IMR-90 (cell line): ENCODE results near the gene CCDC134. TPM values are rescaled to one million over a fixed set of nuclear protein-coding genes. Genes with fewer than 3 reads are reported as not detected.

Source experiments
- ATAC-seq: fragments of 200-7000 bp; cut with Tn5 transposase; 2 replicates; pipeline ENCODE4 v1.9.1; 2020; ENCODE audit warnings: low read depth, mild to moderate bottlenecking, moderate library complexity
- BruUV-seq: library from RNA; stranded (reverse); fragments of 400-500 nt; replicated peaks from 2 replicates; lab custom pipeline; 2021; lab: Mats Ljungman, UMichigan
- CTCF ChIA-PET: fragments of 300-600 bp; formaldehyde crosslinking; extraction: SDS; loops from one replicate; lab custom pipeline; 2021; ENCODE audit warnings: antibody characterized with exemption; lab: Yijun Ruan, JAX
- POLR2A ChIA-PET: fragments of 300-600 bp; sonication (Branson Sonifier 250); formaldehyde crosslinking; loops from one replicate; lab custom pipeline; 2022; ENCODE audit warnings: antibody characterized with exemption; ENCODE audit not compliant: unreplicated experiment; lab: Charles Lee
- DNase-seq: peaks from one replicate; pipeline ENCODE4 v3.0.0; 2013
- H2AFZ ChIP-seq: replicated peaks from 2 replicates; pipeline ENCODE3; 2013; ENCODE audit warnings: low read length, mild to moderate bottlenecking; ENCODE audit not compliant: poor library complexity
- H2AK5ac ChIP-seq: 2 replicates; pipeline ENCODE4 v1.6.1; 2013; ENCODE audit warnings: low read depth, low read length, inconsistent platforms
- H2AK9ac ChIP-seq: replicated peaks from 2 replicates; pipeline ENCODE3; 2013; ENCODE audit warnings: mild to moderate bottlenecking, low read depth, low read length, moderate library complexity; ENCODE audit not compliant: poor library complexity
- H2BK120ac ChIP-seq: 2 replicates; pipeline ENCODE4 v1.6.1; 2013; ENCODE audit warnings: low read depth, low read length, inconsistent platforms
- H2BK15ac ChIP-seq: 3 replicates; pipeline ENCODE4 v1.6.1; 2013; ENCODE audit warnings: low read depth, low read length, inconsistent platforms
- H2BK20ac ChIP-seq: 2 replicates; pipeline ENCODE4 v1.6.1; 2013; ENCODE audit warnings: low read depth, mild to moderate bottlenecking, inconsistent platforms, low read length, moderate library complexity
- H2BK5ac ChIP-seq: 2 replicates; pipeline ENCODE4 v1.6.1; 2013; ENCODE audit warnings: mild to moderate bottlenecking, low read depth, low read length, inconsistent platforms; ENCODE audit not compliant: poor library complexity, severe bottlenecking
- H3K14ac ChIP-seq: replicated peaks from 2 replicates; pipeline ENCODE4 v1.6.1; 2013; ENCODE audit warnings: low read depth, low read length, inconsistent platforms
- H3K18ac ChIP-seq: 2 replicates; pipeline ENCODE4 v1.6.1; 2013; ENCODE audit warnings: low read depth, low read length, control low read depth
- H3K23ac ChIP-seq: 2 replicates; pipeline ENCODE4 v1.6.1; 2013; ENCODE audit warnings: low read depth, low read length, inconsistent platforms
- H3K27ac ChIP-seq: 2 replicates; pipeline ENCODE4 v1.5.1; 2013; ENCODE audit warnings: mild to moderate bottlenecking, control low read depth, low read length; ENCODE audit not compliant: insufficient read depth
- H3K27me3 ChIP-seq: 2 replicates; pipeline ENCODE4 v1.6.1; 2013; ENCODE audit warnings: low read length; ENCODE audit not compliant: control insufficient read depth, insufficient read depth
- H3K36me3 ChIP-seq: 2 replicates; pipeline ENCODE4 v1.6.1; 2013; ENCODE audit warnings: low read length, mixed read lengths; ENCODE audit not compliant: control insufficient read depth, insufficient read depth
- H3K4ac ChIP-seq: 2 replicates; pipeline ENCODE4 v1.6.1; 2013; ENCODE audit warnings: low read depth, low read length, inconsistent platforms
- H3K4me1 ChIP-seq: 2 replicates; pipeline ENCODE4 v1.6.1; 2013; ENCODE audit warnings: low read length, mixed read lengths; ENCODE audit not compliant: control insufficient read depth, insufficient read depth
- H3K4me2 ChIP-seq: 2 replicates; pipeline ENCODE4 v1.6.1; 2013; ENCODE audit warnings: low read depth, mild to moderate bottlenecking, control low read depth, low read length, moderate library complexity
- H3K4me3 ChIP-seq: 2 replicates; pipeline ENCODE4 v1.5.1; 2013; ENCODE audit warnings: low read depth, mild to moderate bottlenecking, control low read depth, low read length, moderate library complexity; ENCODE audit not compliant: insufficient read depth
- H3K56ac ChIP-seq: 2 replicates; pipeline ENCODE4 v1.6.1; 2013; ENCODE audit warnings: low read length, inconsistent platforms; ENCODE audit not compliant: insufficient read depth; ENCODE audit errors: extremely low read depth
- H3K79me1 ChIP-seq, 2 experiments: 2 replicates each; pipeline ENCODE4 v1.6.1; 2013; ENCODE audit warnings: low read length in 2 of 2, inconsistent platforms in 1 of 2, low read depth in 1 of 2
- H3K9ac ChIP-seq: 2 replicates; pipeline ENCODE4 v1.6.1; 2013; ENCODE audit warnings: low read depth, low read length, control low read depth
- H3K9me1 ChIP-seq: 2 replicates; pipeline ENCODE4 v1.6.1; 2013; ENCODE audit warnings: low read length, inconsistent platforms; ENCODE audit not compliant: insufficient read depth
- H3K9me3 ChIP-seq: 2 replicates; pipeline ENCODE4 v1.6.1; 2013; ENCODE audit warnings: low read length; ENCODE audit not compliant: control insufficient read depth, insufficient read depth
- H4K20me1 ChIP-seq: 2 replicates; pipeline ENCODE4 v1.6.1; 2013; ENCODE audit warnings: low read length, inconsistent platforms; ENCODE audit not compliant: insufficient read depth
- H4K5ac ChIP-seq: 2 replicates; pipeline ENCODE4 v1.6.1; 2013; ENCODE audit warnings: mild to moderate bottlenecking, low read depth, low read length, control low read depth
- H4K8ac ChIP-seq, 2 experiments: 2 replicates each; pipeline ENCODE4 v1.6.1; 2013; ENCODE audit warnings: low read depth in 2 of 2, low read length in 2 of 2, control low read depth in 1 of 2, inconsistent platforms in 1 of 2
- H4K91ac ChIP-seq: 2 replicates; pipeline ENCODE4 v1.6.1; 2013; ENCODE audit warnings: low read depth, low read length, inconsistent platforms; ENCODE audit not compliant: insufficient read depth
- BHLHE40 ChIP-seq: fragments of 150-350 bp; IDR thresholded peaks from 2 replicates; pipeline ENCODE4 v1.6.1; 2016; ENCODE audit warnings: mild to moderate bottlenecking, low read depth, low read length
- CEBPB ChIP-seq: IDR thresholded peaks from 2 replicates; pipeline ENCODE4 v1.6.1; 2012; ENCODE audit warnings: low read depth, low read length, improper control_type of control experiment
- CHD1 ChIP-seq: IDR thresholded peaks from 2 replicates; pipeline ENCODE4 v1.6.1; 2012; ENCODE audit warnings: low read depth, low read length, improper control_type of control experiment
- CTCF ChIP-seq: conservative IDR thresholded peaks from 2 replicates; pipeline ENCODE4 v1.5.1; 2012; ENCODE audit warnings: mild to moderate bottlenecking, low read depth, low read length, improper control_type of control experiment
- ELK1 ChIP-seq: fragments of 150-350 bp; IDR thresholded peaks from 2 replicates; pipeline ENCODE4 v1.6.1; 2016; ENCODE audit warnings: low read depth, mild to moderate bottlenecking, low read length, moderate library complexity, borderline replicate concordance
- FOS ChIP-seq: fragments of 150-350 bp; IDR thresholded peaks from 2 replicates; pipeline ENCODE4 v1.6.1; 2016; ENCODE audit warnings: low read depth, low read length
- MAFK ChIP-seq: IDR thresholded peaks from 2 replicates; pipeline ENCODE4 v1.6.1; 2012; ENCODE audit warnings: low read depth, low read length, improper control_type of control experiment
- MAZ ChIP-seq: IDR thresholded peaks from 2 replicates; pipeline ENCODE4 v1.6.1; 2012; ENCODE audit warnings: low read depth, mild to moderate bottlenecking, low read length, improper control_type of control experiment, moderate library complexity, borderline replicate concordance
- MXI1 ChIP-seq: IDR thresholded peaks from 2 replicates; pipeline ENCODE4 v1.6.1; 2012; ENCODE audit warnings: low read depth, mild to moderate bottlenecking, low read length, moderate library complexity, borderline replicate concordance
- NFE2L2 ChIP-seq: fragments of 150-350 bp; IDR thresholded peaks from 2 replicates; pipeline ENCODE4 v1.6.1; 2016; ENCODE audit warnings: low read depth, mild to moderate bottlenecking, low read length
- POLR2A ChIP-seq: IDR thresholded peaks from 2 replicates; pipeline ENCODE4 v1.6.1; 2012; ENCODE audit warnings: mild to moderate bottlenecking, low read depth, low read length
- RAD21 ChIP-seq: IDR thresholded peaks from 2 replicates; pipeline ENCODE4 v1.6.1; 2012; ENCODE audit warnings: low read length, improper control_type of control experiment
- RCOR1 ChIP-seq: IDR thresholded peaks from 2 replicates; pipeline ENCODE4 v1.6.1; 2012; ENCODE audit warnings: mild to moderate bottlenecking, low read length, improper control_type of control experiment; ENCODE audit not compliant: insufficient replicate concordance
- RFX5 ChIP-seq: IDR thresholded peaks from 2 replicates; pipeline ENCODE4 v1.8.0; 2012; ENCODE audit warnings: low read depth, mild to moderate bottlenecking, low read length, moderate library complexity
- SMC3 ChIP-seq: fragments of 150-350 bp; IDR thresholded peaks from 2 replicates; pipeline ENCODE4 v1.6.1; 2016; ENCODE audit warnings: low read depth, mild to moderate bottlenecking, antibody characterized with exemption, low read length, moderate library complexity
- USF2 ChIP-seq: fragments of 150-350 bp; IDR thresholded peaks from 2 replicates; pipeline ENCODE4 v1.6.1; 2017; ENCODE audit warnings: mild to moderate bottlenecking, antibody characterized with exemption, low read length, low read depth
- WGBS, 2 experiments: methylation state at CpG; one replicate each; pipeline versions ENCODE4 v1.1.5 to v1.1.7; 2013; ENCODE audit warnings: missing lambda C conversion rate in 2 of 2; ENCODE audit not compliant: insufficient read length in 1 of 2; ENCODE audit errors: extremely low coverage in 2 of 2; 5-methylcytosine and 5-hydroxymethylcytosine counted together
- dilution Hi-C: fragments of 300-500 bp; cut with HindIII; formaldehyde crosslinking; loops from one replicate; pipeline ENCODE4 v1.14.3; 2018; ENCODE audit warnings: low sequenced_read_pairs; ENCODE audit not compliant: unreplicated experiment
- in situ Hi-C: fragments of 300-500 bp; cut with MboI; formaldehyde crosslinking; loops from 3 replicates; pipeline ENCODE4 v1.14.3; 2019; ENCODE audit warnings: low sequenced_read_pairs, inconsistent platforms, mixed read lengths
- intact Hi-C: fragments of 100-400 bp; cut with micrococcal nuclease; formaldehyde crosslinking; loops from 2 replicates; pipeline ENCODE4 v1.10.0; 2022
- polyA plus RNA-seq, 3 experiments: library from polyadenylated mRNA; depleted of rRNA; stranded (reverse); fragments of >200 nt; gene quantifications; 2 replicates each; pipeline ENCODE4 v1.2.3, GENCODE V29; 2012; ENCODE audit warnings: low replicate concordance in 1 of 3
- total RNA-seq: library from RNA; depleted of rRNA; stranded (reverse); fragments of >200 nt; gene quantifications from 2 replicates; pipeline ENCODE4 v1.2.3, GENCODE V29; 2012

Gene CCDC134
- total and polyA plus RNA-seq, 2 of the 4 experiments (the other 2 are of a cell fraction) = 5.1 to 7.0 TPM

GRCh38 chr22:41782316-41782715 lies 18.2 kb upstream of the CCDC134 start:
- dilution Hi-C loops = no loop called here
- TF ChIP-seq ELK1 = no peak
- no peak for TF ChIP-seq RFX5
- TF ChIP-seq NFE2L2 = no peak
- no peak for TF ChIP-seq CEBPB
- TF ChIP-seq RCOR1 = no peak
- no peak for TF ChIP-seq BHLHE40
- no peak for TF ChIP-seq POLR2A
- no peak for TF ChIP-seq RAD21
- TF ChIP-seq SMC3 = no peak
- TF ChIP-seq MXI1 = no peak
- no peak for TF ChIP-seq MAZ
- TF ChIP-seq FOS = no peak
- TF ChIP-seq CHD1 = no peak
- TF ChIP-seq USF2 = no peak
- no peak for TF ChIP-seq MAFK
- no peak for TF ChIP-seq CTCF
- H2AFZ ChIP-seq = peak overlapping the region; percentile 59
- H3K4me3 ChIP-seq = no peak overlapping the region
- no peak overlapping the region for H2BK5ac ChIP-seq
- H4K20me1 ChIP-seq = no peaks in the 10 kb centered on the region
- no peak overlapping the region; a peak in 1 of 4 replicates for H4K8ac ChIP-seq
- ChIA-PET CTCF (interaction anchor here (0.5 kb wide), 1 partner anchor 11 kb away, joined by 3 read pairs; no protein-coding TSS in a partner anchor), POLR2A (no interaction called here)
- no peaks in the 10 kb centered on the region for H3K79me1 ChIP-seq
- BruUV-seq = no TSS peak
- H2BK20ac ChIP-seq = no peak overlapping the region
- H4K91ac ChIP-seq = no peak overlapping the region
- no peak overlapping the region for H3K4ac ChIP-seq
- no peak overlapping the region for H2AK9ac ChIP-seq
- H3K27me3 ChIP-seq = peaks cover 1% of the 10 kb centered on the region
- no peak overlapping the region for H2AK5ac ChIP-seq
- H3K4me1 ChIP-seq = no peaks in the 10 kb centered on the region
- H4K5ac ChIP-seq = no peak overlapping the region
- no peaks in the 10 kb centered on the region for H3K36me3 ChIP-seq
- no peak overlapping the region for H2BK120ac ChIP-seq
- no peak overlapping the region for H3K27ac ChIP-seq
- no peak overlapping the region for H3K56ac ChIP-seq
- no peak overlapping the region for H2BK15ac ChIP-seq
- in situ Hi-C loops = no loop called here
- no peaks in the 10 kb centered on the region for H3K9me1 ChIP-seq
- H3K23ac ChIP-seq = no peak overlapping the region
- intact Hi-C loops = no loop called here
- no peak overlapping the region for H3K14ac ChIP-seq
- DNase-seq = no peak
- H3K9ac ChIP-seq = no peak overlapping the region
- WGBS, 2 experiments = 87% methylated on average over 3 of the region's 6 CpGs; no CpG with 5 or more reads in 1 of the 2 experiments
- H3K18ac ChIP-seq = no peak overlapping the region
- no peaks in the 10 kb centered on the region for H3K9me3 ChIP-seq
- ATAC-seq = no peak
- H3K4me2 ChIP-seq = no peak overlapping the region
